HUES64 (cell line): ENCODE data around the gene HSP90B1.

Source experiments
- H3K27ac ChIP-seq: 2 replicates; pipeline ENCODE4 v1.7.0; 2013; ENCODE audit warnings: low read depth, low read length, inconsistent platforms
- H3K27me3 ChIP-seq: 2 replicates; pipeline ENCODE4 v1.6.1; 2013; ENCODE audit warnings: mild to moderate bottlenecking, low read length; ENCODE audit not compliant: insufficient read depth
- H3K36me3 ChIP-seq: 2 replicates; pipeline ENCODE4 v1.6.1; 2013; ENCODE audit warnings: mild to moderate bottlenecking, low read length; ENCODE audit not compliant: insufficient read depth
- H3K4me1 ChIP-seq: 2 replicates; pipeline ENCODE4 v1.6.1; 2013; ENCODE audit warnings: mild to moderate bottlenecking, low read length, moderate library complexity; ENCODE audit not compliant: insufficient read depth
- H3K4me3 ChIP-seq: 2 replicates; pipeline ENCODE4 v1.5.1; 2013; ENCODE audit warnings: mild to moderate bottlenecking, low read length, moderate library complexity
- H3K9ac ChIP-seq: 2 replicates; pipeline ENCODE4 v1.6.1; 2013; ENCODE audit warnings: mild to moderate bottlenecking, low read depth, low read length
- H3K9me3 ChIP-seq: 2 replicates; pipeline ENCODE4 v1.6.1; 2013; ENCODE audit warnings: low read depth, low read length; ENCODE audit not compliant: insufficient read depth
- WGBS: fragments of 150-250, 120-280 bp; methylation state at CpG from one replicate; pipeline ENCODE4 v1.1.7; 2013; ENCODE audit warnings: missing lambda C conversion rate; 5-methylcytosine and 5-hydroxymethylcytosine counted together

HSP90B1 gene

GRCh38 chr12:103978384-103978982 lies 48.3 kb downstream of the HSP90B1 start:
- no peak overlapping the region for H3K4me3 ChIP-seq
- 96% methylated on average over 4 of the region's 4 CpGs for WGBS
- H3K9me3 ChIP-seq, result no peaks in the 10 kb centered on the region
- no peak overlapping the region for H3K27ac ChIP-seq
- peaks cover 2% of the 10 kb centered on the region; the same call in 1 of the 2 replicates for H3K4me1 ChIP-seq
- H3K27me3 ChIP-seq, result no peaks in the 10 kb centered on the region
- no peak overlapping the region for H3K9ac ChIP-seq
- H3K36me3 ChIP-seq, result peaks cover 87% of the 10 kb centered on the region

GRCh38 chr12:103986829-103987228 lies 56.6 kb downstream of the HSP90B1 start:
- peaks cover 80% of the 10 kb centered on the region for H3K36me3 ChIP-seq
- H3K4me3 ChIP-seq, result no peak overlapping the region
- no peak overlapping the region for H3K9ac ChIP-seq
- H3K4me1 ChIP-seq, result no peaks in the 10 kb centered on the region
- H3K27ac ChIP-seq, result no peak overlapping the region
- no peaks in the 10 kb centered on the region for H3K27me3 ChIP-seq
- 100% methylated on average over 2 of the region's 2 CpGs for WGBS
- H3K9me3 ChIP-seq, result no peaks in the 10 kb centered on the region

- WGBS, result 92% methylated on average over 4 of the region's 4 CpGs
- Histone ChIP-seq H3K9ac (no peak overlapping the region), H3K4me3 (no peak overlapping the region), H3K9me3 (no peaks in the 10 kb centered on the region), H3K27me3 (no peaks in the 10 kb centered on the region), H3K27ac (no peak overlapping the region), H3K4me1 (no peaks in the 10 kb centered on the region), H3K36me3 (peaks cover 12% of the 10 kb centered on the region)
Measured at GRCh38 chr12:103994235-103994634, 64.0 kb downstream of the HSP90B1 start.

GRCh38 chr12:103996595-103996994 lies 66.4 kb downstream of the HSP90B1 start:
- Histone ChIP-seq H3K36me3 (no peaks in the 10 kb centered on the region), H3K9me3 (no peaks in the 10 kb centered on the region), H3K27ac (no peak overlapping the region), H3K27me3 (no peaks in the 10 kb centered on the region), H3K4me1 (no peaks in the 10 kb centered on the region), H3K9ac (no peak overlapping the region), H3K4me3 (no peak overlapping the region)
- 90% methylated on average over 5 of the region's 5 CpGs for WGBS

GRCh38 chr12:103997286-103997900 lies 67.2 kb downstream of the HSP90B1 start:
- H3K27me3 ChIP-seq, result no peaks in the 10 kb centered on the region
- no peak overlapping the region for H3K4me3 ChIP-seq
- H3K9me3 ChIP-seq, result no peaks in the 10 kb centered on the region
- no peaks in the 10 kb centered on the region for H3K4me1 ChIP-seq
- no peaks in the 10 kb centered on the region for H3K36me3 ChIP-seq
- 93% methylated on average over 16 of the region's 16 CpGs for WGBS
- no peak overlapping the region for H3K9ac ChIP-seq
- no peak overlapping the region for H3K27ac ChIP-seq
